A673 (cell line): Measurements from ENCODE around the gene PROM1. TPM values are rescaled to one million over a fixed set of nuclear protein-coding genes. Genes with fewer than 3 reads are reported as not detected.

Experiments used
- BruUV-seq: library from RNA; stranded (reverse); fragments of 400-500 nt; replicated peaks from 2 replicates; lab custom pipeline; 2021; lab: Mats Ljungman, UMichigan
- CTCF ChIA-PET: fragments of 300-600 bp; sonication (Branson Sonifier 250); formaldehyde crosslinking; loops from one replicate; lab custom pipeline; 2022; ENCODE audit warnings: antibody characterized with exemption; lab: Charles Lee
- POLR2A ChIA-PET: fragments of 300-600 bp; sonication (Branson Sonifier 250); formaldehyde crosslinking; loops from one replicate; lab custom pipeline; 2022; ENCODE audit warnings: antibody characterized with exemption; ENCODE audit not compliant: low non-redundant PET; lab: Charles Lee
- DNase-seq: peaks from one replicate; pipeline ENCODE4 v3.0.0-alpha.2; 2015; ENCODE audit warnings: low spot score
- H3K27ac ChIP-seq: fragments of 200-600 bp; sonication (generic); 2 replicates; pipeline ENCODE4 v1.5.1; 2016; ENCODE audit warnings: mixed run types, low read depth, mild to moderate bottlenecking, mixed read lengths, antibody characterized with exemption, low read length; ENCODE audit not compliant: poor library complexity, severe bottlenecking
- H3K27me3 ChIP-seq: fragments of 200-600 bp; sonication (generic); replicated peaks from 2 replicates; pipeline ENCODE4 v1.6.1; 2017; ENCODE audit warnings: mixed run types, low read depth, mild to moderate bottlenecking, mixed read lengths, antibody characterized with exemption, low read length; ENCODE audit not compliant: insufficient read depth, poor library complexity
- H3K36me3 ChIP-seq: fragments of 200-600 bp; sonication (generic); 2 replicates; pipeline ENCODE4 v1.6.1; 2016; ENCODE audit warnings: mixed run types, mild to moderate bottlenecking, mixed read lengths, antibody characterized with exemption, low read length; ENCODE audit not compliant: insufficient read depth, poor library complexity, severe bottlenecking
- H3K4me1 ChIP-seq: fragments of 200-600 bp; sonication (generic); 2 replicates; pipeline ENCODE4 v1.6.1; 2017; ENCODE audit warnings: mixed run types, mild to moderate bottlenecking, mixed read lengths, antibody characterized with exemption, low read length; ENCODE audit not compliant: insufficient read depth, poor library complexity, severe bottlenecking
- H3K4me3 ChIP-seq: fragments of 200-600 bp; sonication (generic); 2 replicates; pipeline ENCODE4 v1.5.1; 2016; ENCODE audit warnings: low read depth, mixed run types, mild to moderate bottlenecking, mixed read lengths, low read length; ENCODE audit not compliant: poor library complexity, severe bottlenecking
- H3K9me3 ChIP-seq: fragments of 200-600 bp; sonication (generic); 2 replicates; pipeline ENCODE4 v1.6.1; 2016; ENCODE audit warnings: mixed run types, low read depth, mild to moderate bottlenecking, mixed read lengths, antibody characterized with exemption, low read length; ENCODE audit not compliant: poor library complexity, severe bottlenecking
- CTCF ChIP-seq: fragments of 300-800, 200-600 bp; sonication (generic); conservative IDR thresholded peaks from 2 replicates; pipeline ENCODE4 v1.5.1; 2017; ENCODE audit warnings: low read depth, mild to moderate bottlenecking, antibody characterized with exemption, low read length, moderate library complexity, mixed read lengths
- EZH2 ChIP-seq: fragments of 200-600 bp; sonication (generic); IDR thresholded peaks from 2 replicates; pipeline ENCODE4 v1.6.1; 2017; ENCODE audit warnings: borderline replicate concordance, low read depth, mild to moderate bottlenecking, mixed read lengths, antibody characterized with exemption, low read length; ENCODE audit not compliant: poor library complexity, severe bottlenecking
- intact Hi-C: fragments of 100-400 bp; cut with micrococcal nuclease; formaldehyde crosslinking; loops from one replicate; pipeline ENCODE4 v1.10.0; 2022; ENCODE audit not compliant: unreplicated experiment
- total RNA-seq: library from RNA; stranded (reverse); gene quantifications from 2 replicates; pipeline ENCODE4 v1.2.3, GENCODE V29; 2021

The PROM1 gene
- total RNA-seq, 1 experiment from 2014 or later = 13.9 TPM

GRCh38 chr4:16019649-16020048, 64.2 kb downstream of the PROM1 start:
- Histone ChIP-seq H3K4me3 (no peak overlapping the region), H3K9me3 (no peaks in the 10 kb centered on the region), H3K27me3 (no peaks in the 10 kb centered on the region), H3K27ac (no peak overlapping the region), H3K4me1 (no peaks in the 10 kb centered on the region), H3K36me3 (no peaks in the 10 kb centered on the region)
- TF ChIP-seq EZH2 (no peak), CTCF (no peak)
- CTCF ChIA-PET = no interaction called here
- DNase-seq = no peak
- POLR2A ChIA-PET = no interaction called here
- intact Hi-C loops = loop anchor here (10.0 kb wide), 1 partner anchor 425 kb away; no protein-coding TSS in a partner anchor
- BruUV-seq = no TSS peak

GRCh38 chr4:16018841-16019240, 65.0 kb downstream of the PROM1 start:
- ChIA-PET POLR2A (interaction anchor here (0.5 kb wide), 1 partner anchor 10 kb away, joined by 3 read pairs; no protein-coding TSS in a partner anchor), CTCF (interaction anchor here (0.9 kb wide), 1 partner anchor 187 kb away, joined by 3 read pairs; no protein-coding TSS in a partner anchor)
- Histone ChIP-seq H3K36me3 (no peaks in the 10 kb centered on the region), H3K9me3 (no peaks in the 10 kb centered on the region), H3K4me1 (no peaks in the 10 kb centered on the region), H3K27ac (no peak overlapping the region), H3K27me3 (no peaks in the 10 kb centered on the region), H3K4me3 (no peak overlapping the region)
- BruUV-seq = no TSS peak
- intact Hi-C loops = no loop called here
- TF ChIP-seq EZH2 (no peak), CTCF (no peak)
- DNase-seq = no peak

- POLR2A ChIA-PET = no interaction called here
Observed at GRCh38 chr4:16018061-16018676, 65.7 kb downstream of the PROM1 start.

More at GRCh38 chr4:16018061-16018676, 65.7 kb downstream of the PROM1 start:
- Histone ChIP-seq H3K27me3 (no peaks in the 10 kb centered on the region), H3K27ac (no peak overlapping the region), H3K9me3 (no peaks in the 10 kb centered on the region), H3K36me3 (no peaks in the 10 kb centered on the region), H3K4me3 (no peak overlapping the region), H3K4me1 (no peaks in the 10 kb centered on the region)
- intact Hi-C loops = no loop called here
- CTCF ChIA-PET = interaction anchor here (0.9 kb wide), 1 partner anchor 188 kb away, joined by 3 read pairs; no protein-coding TSS in a partner anchor
- TF ChIP-seq CTCF (no peak), EZH2 (no peak)
- no TSS peak for BruUV-seq
- DNase-seq = no peak
